Measurements from ENCODE around the gene ZBTB7C. TPM values are rescaled to one million over a fixed set of nuclear protein-coding genes. Genes with fewer than 3 reads are reported as not detected.

Gene ZBTB7C
- total RNA-seq, 2 experiments from 2014 or later = 0.04 to 0.06 TPM

DNA sequence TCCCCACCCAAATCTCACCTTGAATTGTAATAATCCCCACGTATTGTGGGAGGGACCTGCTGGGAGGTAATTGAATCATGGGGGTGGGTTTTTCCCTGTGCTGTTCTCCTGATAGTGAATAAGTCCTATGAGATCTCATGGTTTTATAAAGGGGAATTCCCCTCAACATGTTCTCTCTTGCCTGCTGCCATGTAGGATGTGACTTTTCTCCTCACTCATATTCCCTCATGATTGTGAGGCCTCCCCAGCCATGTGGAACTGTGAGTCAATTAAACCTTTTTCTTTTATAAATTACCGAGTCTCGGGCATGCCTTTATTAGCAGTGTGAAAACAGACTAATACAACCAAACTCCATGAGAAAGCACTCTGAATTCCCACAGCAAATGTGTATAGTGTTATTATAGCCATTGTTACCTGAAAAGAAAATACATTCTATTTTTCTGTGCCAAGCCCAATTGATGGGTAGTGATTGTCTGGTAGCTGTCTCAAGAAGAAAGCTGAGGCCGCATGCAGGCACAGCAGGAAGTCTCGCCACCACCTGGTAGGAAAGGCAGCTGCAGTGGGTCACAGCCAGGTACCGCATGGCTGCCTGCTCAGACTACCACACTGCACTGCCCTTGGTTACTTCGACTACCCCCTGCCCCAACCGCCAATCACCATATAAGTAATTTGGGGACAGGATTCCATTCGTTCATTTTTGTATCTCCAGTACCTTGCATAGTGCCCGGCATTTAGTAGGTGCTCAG lies 10.3 kb upstream of the ZBTB7C start:
- ChIA-PET CTCF (no interaction called here), POLR2A (no interaction called here)

DNA sequence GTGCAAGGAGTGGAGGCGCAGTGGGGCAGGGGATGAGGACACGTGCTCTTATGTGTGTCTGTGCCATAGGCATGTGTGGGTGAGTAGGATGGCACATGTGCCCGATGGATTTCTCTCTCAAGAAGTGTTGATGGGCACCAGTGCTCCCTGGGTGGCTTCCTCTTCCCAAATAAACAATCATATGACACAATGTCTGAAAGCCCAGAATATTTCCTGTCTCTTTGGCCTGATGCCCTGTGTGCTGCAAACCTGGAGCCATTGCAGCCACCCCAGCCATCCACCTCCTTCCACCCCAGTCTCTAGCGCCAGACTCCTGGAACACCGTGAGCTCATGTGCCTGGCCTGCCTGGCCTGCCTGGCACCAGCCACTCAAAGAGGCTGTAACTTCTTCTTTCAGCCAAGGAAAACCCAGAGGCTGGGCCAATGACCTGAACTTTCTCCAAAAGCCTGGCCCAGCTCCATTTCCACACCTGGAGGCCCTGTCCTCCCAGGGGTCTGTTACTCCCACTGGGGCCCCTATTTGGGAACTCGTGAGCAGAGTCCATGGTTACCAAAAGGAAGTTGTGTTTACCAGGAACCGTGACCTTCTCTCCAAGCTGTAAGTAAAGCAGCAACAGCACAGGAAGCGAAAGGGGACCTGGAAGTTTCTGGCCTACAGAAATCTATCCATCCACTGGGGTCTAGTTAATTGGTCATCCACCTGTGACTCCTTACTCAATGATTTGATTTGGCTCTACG lies 9.5 kb upstream of the ZBTB7C start:
- CTCF ChIA-PET = no interaction called here

DNA sequence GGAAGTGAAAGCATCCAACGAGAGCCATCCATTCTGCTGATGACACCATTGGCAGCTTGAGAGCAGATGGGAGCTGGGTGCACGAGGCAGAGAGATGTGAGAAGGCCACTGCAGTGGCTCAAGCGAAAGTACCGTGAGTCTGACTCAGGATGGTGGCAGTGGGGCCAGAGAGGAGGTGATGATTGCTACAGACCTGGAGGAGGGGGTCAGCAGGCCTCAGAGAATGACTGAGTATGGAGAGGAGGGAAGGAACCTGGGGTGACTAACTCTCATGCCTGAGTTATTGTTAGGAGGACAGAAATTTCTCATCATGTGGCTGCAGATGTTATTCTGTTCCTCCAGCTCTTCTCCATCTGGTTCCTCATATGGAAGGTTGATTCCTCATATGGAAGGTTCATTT lies 8.8 kb upstream of the ZBTB7C start:
- POLR2A ChIA-PET = no interaction called here
- CTCF ChIA-PET = no interaction called here

More for the DNA sequence above, 9.5 kb upstream of the ZBTB7C start:
- POLR2A ChIA-PET = no interaction called here

DNA sequence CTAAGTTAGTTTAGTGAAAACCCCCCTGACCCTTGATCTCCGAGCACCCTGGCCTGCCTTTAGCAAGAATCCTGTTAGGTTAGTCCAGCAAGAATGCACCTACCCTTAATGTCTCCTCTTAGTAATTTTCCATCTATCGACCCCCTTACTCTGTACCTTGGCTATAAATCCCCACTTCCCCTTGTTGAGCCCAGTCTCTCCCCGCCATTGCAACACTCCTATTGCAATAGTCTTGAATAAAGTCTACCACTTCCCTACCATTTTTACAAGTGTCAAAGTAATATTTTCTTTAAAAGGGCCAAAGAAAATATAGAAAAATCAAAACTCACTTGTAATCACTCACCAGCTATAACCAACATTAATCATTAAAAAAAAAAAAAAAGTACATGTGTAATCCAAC lies 4.2 kb upstream of the ZBTB7C start:
- ChIA-PET CTCF (no interaction called here), POLR2A (no interaction called here)

DNA sequence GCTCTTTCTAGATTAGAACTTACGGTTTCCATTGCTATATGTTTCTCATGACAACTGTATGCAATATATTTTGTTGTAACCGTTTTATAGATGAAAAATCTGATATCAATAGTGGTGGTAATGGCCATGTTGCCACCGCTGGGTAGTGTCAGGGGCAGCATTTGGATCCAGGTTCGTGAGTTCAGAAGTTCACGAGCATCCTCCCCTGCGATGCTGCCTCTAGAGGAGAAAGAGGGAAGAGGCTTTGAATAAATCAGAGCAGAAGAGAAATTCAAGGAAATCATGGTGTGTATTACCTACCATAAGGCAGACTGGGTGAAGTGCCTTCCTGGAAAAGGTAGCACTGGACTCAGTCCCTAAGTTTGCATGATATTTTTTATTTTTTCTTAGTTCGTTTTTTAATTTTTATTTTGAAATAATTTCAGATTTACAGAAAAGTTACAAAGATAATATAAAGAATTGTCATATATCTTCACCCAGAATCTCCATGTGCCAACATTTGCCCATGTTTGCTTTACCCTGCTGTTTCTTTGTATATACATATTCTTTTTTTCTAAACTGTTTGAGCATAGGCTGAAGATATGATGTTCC lies 3.3 kb upstream of the ZBTB7C start:
- POLR2A ChIA-PET = no interaction called here
- CTCF ChIA-PET = no interaction called here

DNA sequence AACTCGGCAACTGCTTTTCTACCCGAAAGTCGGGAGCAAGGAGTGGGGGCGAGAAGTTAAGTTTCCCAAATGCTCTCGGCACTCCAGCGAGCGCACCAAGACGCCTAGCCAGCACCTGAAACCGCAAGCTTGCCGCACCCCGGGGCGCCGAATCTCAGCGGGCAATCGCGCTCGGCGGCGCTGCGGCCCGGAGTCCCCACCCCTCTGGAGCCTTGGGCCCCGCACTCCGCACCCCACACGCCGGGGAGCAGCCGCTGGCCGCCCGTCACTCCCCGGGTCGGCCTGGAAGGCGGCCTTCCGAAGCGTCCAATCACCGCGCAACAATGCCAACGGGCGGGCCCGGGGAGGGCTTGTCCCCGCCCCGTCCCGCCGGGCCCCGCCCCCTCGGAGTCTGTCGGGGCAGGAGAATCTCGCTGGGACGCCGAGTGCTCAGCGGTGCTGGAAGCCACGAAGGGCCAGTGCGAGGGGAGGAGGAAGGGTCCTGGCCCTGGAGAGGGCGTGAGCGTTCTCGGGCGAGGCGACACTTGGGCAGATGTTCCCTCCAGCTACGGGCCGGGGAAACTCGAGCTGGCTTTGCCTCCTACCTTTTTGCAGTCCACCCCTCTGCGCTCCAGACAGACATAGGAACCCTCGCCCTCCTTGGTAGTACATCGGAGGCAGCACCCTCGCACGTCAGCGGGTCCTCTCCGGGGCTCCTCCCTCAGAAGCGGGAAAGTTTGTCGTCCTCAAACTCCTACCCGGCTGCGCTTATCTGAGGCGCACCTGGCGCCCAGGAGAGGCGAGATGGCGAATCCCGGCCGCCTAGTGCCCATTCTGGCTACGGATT lies 1.1 kb upstream of the ZBTB7C start:
- CTCF ChIA-PET = no interaction called here
- POLR2A ChIA-PET = no interaction called here

DNA sequence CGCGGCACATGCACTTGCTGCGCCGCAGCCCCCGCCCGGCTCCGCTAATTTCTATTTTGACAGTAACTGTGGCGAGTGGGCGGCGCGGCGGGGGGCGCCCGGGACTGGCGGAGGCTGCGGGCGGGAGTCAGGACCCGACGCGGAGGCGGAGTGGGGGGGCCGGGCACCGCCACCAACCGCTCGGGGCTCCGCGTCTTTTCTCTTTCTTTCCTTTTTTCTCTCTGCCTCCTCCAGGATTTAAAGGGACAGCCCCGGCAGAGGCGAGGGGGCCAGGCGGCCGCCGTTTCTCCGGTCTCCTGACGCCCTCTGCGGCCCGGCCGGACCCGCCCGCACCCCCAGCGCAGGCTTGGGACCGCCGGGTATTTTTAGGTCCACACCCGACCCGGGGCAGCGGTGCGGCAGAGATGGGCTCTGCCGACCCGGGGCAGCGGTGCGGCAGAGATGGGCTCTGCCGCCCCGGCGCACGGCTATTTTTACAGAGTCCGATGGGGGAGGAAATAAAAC lies 460 bp upstream of the ZBTB7C start:
- CTCF ChIA-PET = no interaction called here
- POLR2A ChIA-PET = no interaction called here

DNA sequence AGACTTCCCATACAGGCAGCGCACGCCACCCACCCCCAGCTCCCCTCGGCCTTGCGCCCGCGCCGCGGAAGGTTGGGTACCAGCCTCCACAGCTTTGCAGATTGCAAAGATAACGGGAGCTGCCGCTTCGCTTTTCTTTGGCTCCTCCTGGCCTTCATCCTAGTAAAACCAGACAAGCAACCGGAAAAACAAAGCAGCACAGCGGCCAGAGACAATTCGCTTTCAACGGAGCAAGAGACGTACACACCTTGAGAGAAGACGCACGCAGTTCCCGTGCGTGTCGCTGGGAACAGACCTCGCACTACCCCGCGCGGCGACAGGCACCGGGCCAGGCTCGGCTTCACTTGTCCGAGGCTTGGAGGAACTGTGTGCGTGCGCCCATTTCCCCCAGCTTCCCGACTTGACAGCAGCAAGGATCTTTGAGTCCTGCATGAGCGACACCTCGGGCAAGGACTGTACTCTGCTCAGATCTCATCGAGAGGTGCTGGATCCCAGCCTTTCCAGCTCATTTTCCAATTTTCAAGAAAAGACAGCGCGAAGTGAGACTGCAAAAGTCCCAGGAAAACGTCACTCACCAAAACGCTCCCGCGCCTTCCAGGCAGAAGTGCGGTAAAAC lies 964 bp downstream of the ZBTB7C start:
- POLR2A ChIA-PET = no interaction called here
- CTCF ChIA-PET = no interaction called here

DNA sequence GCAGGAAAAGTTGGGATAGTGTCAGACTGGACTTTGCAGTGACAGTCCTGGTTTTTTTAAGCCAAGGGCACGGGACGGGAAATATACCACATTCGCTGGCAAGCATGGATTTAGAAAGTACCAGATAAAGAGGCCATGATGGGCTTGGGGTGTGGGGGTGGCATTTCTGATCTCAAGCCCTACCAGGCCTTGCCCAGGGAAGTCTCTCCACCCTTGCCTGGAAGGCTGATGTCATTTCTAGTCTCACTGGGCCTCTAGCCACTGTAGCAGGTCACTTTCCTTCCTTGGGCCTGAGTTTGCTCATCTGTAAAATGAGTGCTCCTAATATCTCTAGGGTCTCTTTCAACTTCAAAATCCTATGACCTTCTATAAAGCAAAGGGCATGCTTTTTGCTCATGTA lies 1.8 kb downstream of the ZBTB7C start:
- ChIA-PET CTCF (no interaction called here), POLR2A (no interaction called here)

DNA sequence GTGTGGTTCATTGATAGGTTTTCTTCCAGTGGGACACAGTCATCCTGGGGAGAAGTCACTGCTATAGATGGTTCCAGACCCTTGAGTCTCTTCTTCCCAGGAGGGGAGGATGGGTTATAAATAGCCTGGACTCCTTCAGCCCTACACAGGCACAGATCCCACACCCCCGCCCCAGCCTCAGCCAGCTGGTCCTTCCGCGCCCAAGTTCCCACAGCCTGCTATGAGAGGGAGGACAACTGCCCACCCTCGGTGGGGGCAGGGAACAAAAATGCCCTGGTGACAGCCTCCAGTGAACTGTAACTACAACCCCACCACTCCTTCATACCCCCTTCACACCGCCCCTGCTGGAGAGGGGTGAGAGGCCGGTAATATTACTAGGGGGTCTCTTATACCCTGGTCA lies 3.2 kb downstream of the ZBTB7C start:
- CTCF ChIA-PET = no interaction called here
- POLR2A ChIA-PET = no interaction called here

DNA sequence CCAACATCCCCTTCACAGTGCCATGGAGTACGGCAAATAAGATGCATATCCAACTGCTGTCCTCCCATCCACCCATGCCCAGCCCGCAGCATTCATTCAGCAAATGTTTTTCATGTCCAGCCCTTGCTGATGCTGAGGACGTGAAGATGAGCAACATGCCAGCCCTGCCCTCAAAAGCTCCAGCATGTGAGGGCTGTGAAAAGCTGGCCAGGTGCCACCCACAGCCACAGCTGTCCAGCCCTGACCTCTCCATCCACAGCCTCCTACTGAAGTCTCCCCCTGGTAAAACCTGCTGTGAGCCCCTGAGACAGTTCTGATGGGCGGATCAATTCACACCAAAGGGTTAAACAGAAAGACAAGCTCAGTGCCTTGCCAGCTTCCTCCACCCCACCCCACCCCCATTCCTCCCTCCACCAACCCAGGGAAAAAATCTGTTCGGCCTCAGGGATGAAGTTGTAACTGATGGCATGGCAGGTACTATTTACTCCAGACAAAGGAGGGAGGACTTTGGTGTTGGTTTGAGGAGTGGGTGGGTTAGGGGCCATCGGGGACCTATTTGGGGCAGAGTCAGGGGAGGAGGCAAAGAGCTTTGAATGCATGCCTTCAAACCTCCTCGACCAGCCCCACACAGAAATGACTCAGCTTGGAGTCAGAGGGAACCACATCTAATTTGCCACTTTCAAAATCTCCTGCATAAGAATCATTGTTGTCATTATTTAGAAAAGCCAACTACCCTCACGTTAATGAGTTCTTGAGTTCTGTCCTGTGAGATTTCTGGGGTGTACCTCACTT lies 4.3 kb downstream of the ZBTB7C start:
- CTCF ChIA-PET = no interaction called here
- POLR2A ChIA-PET = interaction anchor here (0.5 kb wide), 1 partner anchor 1124 kb away, joined by 3 read pairs; no protein-coding TSS in a partner anchor

DNA sequence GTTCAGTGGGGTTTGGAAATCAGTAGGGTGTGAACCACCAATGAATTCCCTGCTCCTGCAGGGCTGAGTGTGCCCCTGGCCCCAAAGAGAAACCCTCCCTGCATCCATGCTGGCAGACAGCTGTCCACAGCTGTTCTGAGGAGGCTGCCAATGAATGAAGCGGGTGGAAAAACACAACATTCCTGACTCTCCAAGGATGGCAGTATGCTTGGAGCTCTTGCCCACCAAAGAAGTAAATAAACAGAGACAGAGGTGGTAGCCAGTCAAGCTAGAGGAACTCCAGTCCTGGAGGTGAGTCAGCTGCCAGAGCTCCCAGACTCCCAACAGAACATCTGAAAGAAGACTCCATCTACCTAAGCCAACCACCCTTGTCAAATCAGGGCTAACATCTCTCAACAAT lies 6.2 kb downstream of the ZBTB7C start:
- ChIA-PET CTCF (interaction anchor here (1.4 kb wide), 1 partner anchor 34 kb away, joined by 3 read pairs; no protein-coding TSS in a partner anchor), POLR2A (no interaction called here)

DNA sequence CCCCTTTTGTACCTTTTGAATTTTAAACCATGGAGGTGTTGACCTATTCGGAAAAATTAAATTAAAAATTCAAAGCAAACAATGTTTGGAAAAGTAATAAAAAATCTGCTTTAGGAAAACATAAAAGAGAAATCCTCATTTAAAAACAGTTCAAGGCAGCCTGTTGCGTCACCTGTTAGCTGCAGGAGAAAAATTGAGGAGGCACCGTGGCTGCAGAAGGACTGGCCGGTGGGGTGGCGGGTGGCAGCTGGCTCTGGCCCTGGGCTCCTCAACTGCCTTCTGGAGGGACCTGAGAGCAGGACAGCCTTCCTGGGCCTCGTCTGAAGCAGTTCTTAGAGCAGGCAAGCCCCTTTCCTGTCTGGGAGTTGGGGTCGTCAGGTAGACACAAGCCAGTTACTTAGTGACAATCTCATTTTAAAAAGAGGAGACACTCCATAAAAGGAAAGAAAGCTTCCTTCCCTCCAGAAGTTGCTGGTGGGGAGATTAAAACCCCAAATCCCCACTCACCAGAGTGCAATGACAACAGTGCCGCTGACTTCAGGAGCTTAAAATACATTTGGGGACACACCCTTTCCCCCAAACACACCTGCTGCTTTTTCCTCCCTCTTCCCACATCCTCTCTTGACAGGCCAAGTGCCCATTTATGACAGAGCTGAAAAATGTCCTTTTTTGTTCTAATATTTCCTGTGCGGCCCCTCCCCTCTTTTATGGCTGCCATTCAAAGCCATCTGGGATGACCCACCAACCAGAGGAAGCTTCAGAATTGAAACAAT lies 9.7 kb downstream of the ZBTB7C start:
- POLR2A ChIA-PET = no interaction called here
- CTCF ChIA-PET = no interaction called here

DNA sequence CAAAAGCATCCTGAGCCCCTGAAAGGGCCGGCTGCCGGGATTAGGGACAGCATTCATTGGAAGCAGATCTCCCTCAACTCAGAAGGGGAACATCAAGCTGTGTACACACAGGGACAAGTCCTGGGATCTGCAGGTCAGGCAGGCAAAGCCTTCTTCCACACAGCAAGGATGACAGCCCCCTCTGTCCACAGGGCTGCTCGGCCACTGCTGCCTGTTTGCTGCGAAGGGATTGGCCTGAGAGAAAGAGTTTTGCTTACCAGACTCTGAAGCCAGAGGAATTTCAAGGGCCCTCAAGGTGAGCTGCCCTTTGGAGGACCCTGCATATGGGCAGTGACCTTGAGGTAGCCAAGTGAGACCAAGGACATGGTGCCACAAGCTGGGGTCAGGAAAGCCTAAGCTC lies 11.1 kb downstream of the ZBTB7C start:
- POLR2A ChIA-PET = no interaction called here
- CTCF ChIA-PET = no interaction called here

DNA sequence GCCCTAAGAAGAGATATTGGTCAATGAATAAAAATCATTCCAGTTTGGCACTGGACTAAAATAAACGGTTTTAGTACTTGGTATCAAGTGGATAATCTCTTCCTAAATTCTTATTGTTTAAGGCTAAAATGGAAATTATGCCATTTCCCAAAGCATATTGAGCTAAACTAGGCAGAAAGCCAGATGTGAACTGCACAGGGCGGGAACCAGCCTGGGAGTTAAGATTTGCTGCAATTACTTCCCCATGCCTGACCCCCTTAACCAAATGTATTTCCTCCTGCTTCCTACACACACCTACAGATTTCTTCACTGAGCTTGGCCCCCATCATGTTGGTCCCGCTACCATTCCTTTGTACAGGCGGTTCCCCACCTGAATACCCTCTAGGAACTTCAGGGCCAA lies 12.2 kb downstream of the ZBTB7C start:
- CTCF ChIA-PET = no interaction called here

DNA sequence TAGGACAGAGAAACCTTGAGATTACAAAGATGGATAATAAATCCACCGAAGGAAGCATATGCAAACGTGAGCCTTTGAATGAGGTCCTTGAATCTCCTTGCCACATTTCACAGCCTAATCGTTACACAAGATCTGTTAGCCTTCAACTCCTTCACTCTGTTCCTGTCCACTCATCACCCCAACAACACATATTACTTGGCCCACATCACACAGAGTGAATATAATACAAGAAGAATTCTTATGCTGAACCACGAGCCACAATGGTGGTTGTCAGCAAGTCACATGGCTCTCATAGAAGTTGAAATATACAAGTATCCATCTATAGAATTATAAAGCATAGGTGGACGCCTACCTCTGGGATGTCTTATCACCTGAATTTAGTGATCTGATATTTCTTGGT lies 12.6 kb downstream of the ZBTB7C start:
- POLR2A ChIA-PET = no interaction called here
- CTCF ChIA-PET = no interaction called here

More for the DNA sequence above, 12.2 kb downstream of the ZBTB7C start:
- POLR2A ChIA-PET = no interaction called here

DNA sequence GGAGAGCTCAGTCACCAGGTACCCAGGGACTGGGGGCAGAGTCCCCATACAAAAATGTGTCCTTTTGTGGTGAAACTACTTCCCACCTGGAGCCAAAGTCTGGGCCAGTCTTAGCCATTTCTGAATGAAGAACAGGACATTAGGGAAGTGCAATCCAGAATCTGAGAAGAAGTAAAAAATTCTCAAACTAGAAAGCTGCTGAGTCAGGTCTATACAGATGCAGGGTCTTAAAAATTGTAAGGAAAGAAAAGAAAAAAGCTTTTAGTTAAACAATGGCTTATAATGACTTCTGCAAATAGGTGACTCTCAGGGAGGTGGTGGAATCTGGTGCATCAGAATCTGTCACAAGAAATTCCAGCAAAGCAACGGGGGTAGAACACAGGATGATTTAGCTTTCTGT lies 13.5 kb downstream of the ZBTB7C start:
- POLR2A ChIA-PET = no interaction called here
- CTCF ChIA-PET = interaction anchor here (0.7 kb wide), 1 partner anchor 80 kb away, joined by 4 read pairs; no protein-coding TSS in a partner anchor

DNA sequence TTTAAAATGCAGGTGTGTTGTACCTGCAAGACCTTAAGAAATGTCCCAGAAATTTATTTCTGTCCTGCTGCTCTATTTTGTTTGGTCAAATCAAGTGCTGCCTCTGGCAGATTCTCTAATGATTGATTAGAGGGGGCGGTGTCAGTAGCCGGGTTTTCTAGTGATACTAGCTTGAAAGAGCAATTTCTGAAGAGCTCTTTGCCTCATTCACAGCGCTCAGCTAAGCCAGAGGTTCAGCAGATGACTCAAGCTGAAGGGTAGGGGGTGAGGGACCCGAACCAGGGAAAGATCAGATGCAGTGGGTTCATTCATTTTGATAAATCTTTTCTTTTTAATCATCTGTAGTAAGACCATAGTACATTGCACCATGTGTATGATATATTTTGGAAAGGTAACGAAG lies 15.0 kb downstream of the ZBTB7C start:
- POLR2A ChIA-PET = no interaction called here
- CTCF ChIA-PET = interaction anchor here (0.6 kb wide), 1 partner anchor 361 kb away, joined by 3 read pairs; no protein-coding TSS in a partner anchor
